COR-L47 (cell line): Measurements from ENCODE around the gene TNFRSF12A.

Source experiments
- DNase-seq: peaks from one replicate; lab custom pipeline; 2025; lab: John Stamatoyannopoulos, UW

Gene TNFRSF12A

GRCh38 chr16:3012828-3013420 lies 7.2 kb upstream of the TNFRSF12A start, which contains the start of gene CLDN9:
Gene CLDN9, plus strand, starts transcription at chr16:3012923. Its CDS starts 440 bp downstream, at chr16:3013363.
- peak; percentile 84 for DNase-seq

GRCh38 chr16:3013491-3013951 lies 6.6 kb upstream of the TNFRSF12A start:
- DNase-seq = no peak

- DNase-seq = no peak
Observed at GRCh38 chr16:3013998-3014690, 6.0 kb upstream of the TNFRSF12A start.

- no peak for DNase-seq
Observed at GRCh38 chr16:3014971-3015370, 5.2 kb upstream of the TNFRSF12A start.

GRCh38 chr16:3015865-3016521 lies 4.2 kb upstream of the TNFRSF12A start:
- DNase-seq = no peak

- DNase-seq = no peak
Observed at GRCh38 chr16:3017344-3017743, 2.8 kb upstream of the TNFRSF12A start.

GRCh38 chr16:3017794-3018506 lies 2.2 kb upstream of the TNFRSF12A start, which contains the start of gene CLDN6:
Gene CLDN6, minus strand, starts transcription at chr16:3018183. Its CDS starts 2,162 bp downstream, at chr16:3016021.
- no peak for DNase-seq

- no peak for DNase-seq
Observed at GRCh38 chr16:3019594-3020246, 448 bp upstream of the TNFRSF12A start.

GRCh38 chr16:3020604-3021448 lies 658 bp downstream of the TNFRSF12A start:
- no peak for DNase-seq

GRCh38 chr16:3021449-3022207 lies 1.5 kb downstream of the TNFRSF12A start:
- DNase-seq = peak; percentile 38

GRCh38 chr16:3022208-3022683 lies 2.1 kb downstream of the TNFRSF12A start:
- DNase-seq = no peak

GRCh38 chr16:3022684-3023414 lies 2.7 kb downstream of the TNFRSF12A start:
- no peak for DNase-seq

GRCh38 chr16:3023415-3023668 lies 3.2 kb downstream of the TNFRSF12A start:
- peak; percentile 49 for DNase-seq

GRCh38 chr16:3023669-3024478 lies 3.7 kb downstream of the TNFRSF12A start, which contains the start of the genes HCFC1R1 and THOC6:
Gene HCFC1R1, minus strand, starts transcription at chr16:3023942. Its CDS starts 1 bp downstream, at chr16:3023941.
Gene THOC6, plus strand, starts transcription at chr16:3024035. Its CDS starts 292 bp downstream, at chr16:3024327.
- peak; percentile 97 for DNase-seq

- DNase-seq = no peak
Observed at GRCh38 chr16:3025032-3026002, 5.1 kb downstream of the TNFRSF12A start.

- DNase-seq = no peak
Observed at GRCh38 chr16:3026003-3026378, 5.8 kb downstream of the TNFRSF12A start.
